KMS-11 (cell line): ENCODE results near the gene CAPN3.

Experiments used
- H2AFZ ChIP-seq: fragments of 200-600 bp; sonication (generic); 2 replicates; pipeline ENCODE4 v1.6.1; 2016; ENCODE audit warnings: antibody characterized with exemption, mixed run types, low read depth
- H3K27ac ChIP-seq: fragments of 200-600 bp; sonication (generic); 2 replicates; pipeline ENCODE4 v1.6.1; 2016; ENCODE audit warnings: mild to moderate bottlenecking, mixed run types
- H3K27me3 ChIP-seq: fragments of 200-600 bp; sonication (generic); 2 replicates; pipeline ENCODE4 v1.6.1; 2017; ENCODE audit warnings: mild to moderate bottlenecking, low read depth, mixed run types, moderate library complexity; ENCODE audit not compliant: insufficient read depth
- H3K36me3 ChIP-seq: fragments of 200-600 bp; sonication (generic); 2 replicates; pipeline ENCODE4 v1.6.1; 2017; ENCODE audit warnings: mild to moderate bottlenecking, mixed run types; ENCODE audit not compliant: insufficient read depth
- H3K4me1 ChIP-seq: fragments of 200-600 bp; sonication (generic); 2 replicates; pipeline ENCODE4 v1.6.1; 2016; ENCODE audit warnings: mild to moderate bottlenecking, low read depth, mixed run types; ENCODE audit not compliant: poor library complexity, severe bottlenecking
- H3K4me2 ChIP-seq: fragments of 200-600 bp; sonication (generic); 2 replicates; pipeline ENCODE4 v1.7.0; 2016; ENCODE audit warnings: mild to moderate bottlenecking, mixed run types
- H3K4me3 ChIP-seq: fragments of 200-600 bp; sonication (generic); IDR thresholded peaks from 2 replicates; pipeline ENCODE4 v1.6.1; 2017; ENCODE audit warnings: low read depth, low read length, mixed read lengths; ENCODE audit not compliant: insufficient read depth
- H3K79me2 ChIP-seq: fragments of 200-600 bp; sonication (generic); 2 replicates; pipeline ENCODE4 v1.6.1; 2016; ENCODE audit warnings: low read depth, mixed run types; ENCODE audit not compliant: insufficient read depth
- H3K9ac ChIP-seq: fragments of 200-600 bp; sonication (generic); 2 replicates; pipeline ENCODE4 v1.6.1; 2016; ENCODE audit warnings: mild to moderate bottlenecking, mixed run types
- H4K20me1 ChIP-seq: fragments of 200-600 bp; sonication (generic); 2 replicates; pipeline ENCODE4 v1.6.1; 2016; ENCODE audit warnings: mild to moderate bottlenecking, mixed run types; ENCODE audit not compliant: insufficient read depth
- TF ChIP-seq, protein P1 (sequence below): fragments of 200-600 bp; sonication (generic); conservative IDR thresholded peaks from 2 replicates; pipeline ENCODE4 v1.6.1; 2017; ENCODE audit warnings: low read depth, mild to moderate bottlenecking, antibody characterized with exemption, low read length, moderate library complexity, mixed read lengths

CAPN3 gene

DNA sequence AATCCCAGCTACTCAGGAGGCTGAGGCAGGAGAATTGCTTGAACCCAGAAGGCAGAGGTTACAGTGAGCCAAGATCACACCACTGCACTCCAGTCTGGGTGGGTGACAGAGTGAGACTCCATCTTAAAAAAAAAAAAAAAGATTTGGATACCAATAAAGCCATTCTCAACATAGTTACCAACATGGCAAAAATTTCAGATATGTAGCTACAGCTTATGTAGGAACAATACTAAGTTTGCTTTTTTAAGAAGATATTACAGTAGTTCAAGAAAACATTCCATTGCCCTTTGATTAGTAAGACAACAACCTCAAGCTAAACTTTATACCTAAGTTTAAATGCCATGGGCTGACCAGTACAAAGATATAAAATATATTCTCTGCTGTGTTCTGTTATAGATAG lies 97.2 kb downstream of the CAPN3 start:
- H3K27me3 ChIP-seq = no peaks in the 10 kb centered on the region
- no peaks in the 10 kb centered on the region for H4K20me1 ChIP-seq
- H3K9ac ChIP-seq = no peak overlapping the region
- H3K4me3 ChIP-seq = no peak overlapping the region
- no peak overlapping the region for H3K4me2 ChIP-seq
- H3K36me3 ChIP-seq = no peaks in the 10 kb centered on the region
- H3K27ac ChIP-seq = no peak overlapping the region
- TF ChIP-seq, protein P1, sequence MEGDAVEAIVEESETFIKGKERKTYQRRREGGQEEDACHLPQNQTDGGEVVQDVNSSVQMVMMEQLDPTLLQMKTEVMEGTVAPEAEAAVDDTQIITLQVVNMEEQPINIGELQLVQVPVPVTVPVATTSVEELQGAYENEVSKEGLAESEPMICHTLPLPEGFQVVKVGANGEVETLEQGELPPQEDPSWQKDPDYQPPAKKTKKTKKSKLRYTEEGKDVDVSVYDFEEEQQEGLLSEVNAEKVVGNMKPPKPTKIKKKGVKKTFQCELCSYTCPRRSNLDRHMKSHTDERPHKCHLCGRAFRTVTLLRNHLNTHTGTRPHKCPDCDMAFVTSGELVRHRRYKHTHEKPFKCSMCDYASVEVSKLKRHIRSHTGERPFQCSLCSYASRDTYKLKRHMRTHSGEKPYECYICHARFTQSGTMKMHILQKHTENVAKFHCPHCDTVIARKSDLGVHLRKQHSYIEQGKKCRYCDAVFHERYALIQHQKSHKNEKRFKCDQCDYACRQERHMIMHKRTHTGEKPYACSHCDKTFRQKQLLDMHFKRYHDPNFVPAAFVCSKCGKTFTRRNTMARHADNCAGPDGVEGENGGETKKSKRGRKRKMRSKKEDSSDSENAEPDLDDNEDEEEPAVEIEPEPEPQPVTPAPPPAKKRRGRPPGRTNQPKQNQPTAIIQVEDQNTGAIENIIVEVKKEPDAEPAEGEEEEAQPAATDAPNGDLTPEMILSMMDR = no peak
- no peak overlapping the region for H2AFZ ChIP-seq
- H3K4me1 ChIP-seq = peaks cover 10% of the 10 kb centered on the region
- H3K79me2 ChIP-seq = no peaks in the 10 kb centered on the region

DNA sequence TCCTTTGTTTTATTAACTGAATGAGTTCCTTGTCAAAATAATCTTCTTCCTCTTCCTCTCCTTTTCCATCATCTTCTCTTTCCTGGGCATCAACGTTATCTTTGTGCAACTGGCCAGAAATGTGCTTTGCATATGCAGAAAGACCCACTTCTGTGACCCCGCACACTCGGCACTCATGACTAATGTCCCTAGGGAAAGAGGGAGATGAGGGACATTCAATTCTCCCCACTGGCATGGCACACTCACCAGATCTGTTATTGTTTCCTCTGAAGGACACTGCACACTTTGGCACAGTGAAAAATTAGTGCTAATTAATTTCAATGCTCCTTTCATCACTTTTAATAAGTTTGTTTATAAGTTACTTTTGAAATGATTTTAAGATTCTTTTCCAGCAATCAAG lies 97.7 kb downstream of the CAPN3 start:
- Histone ChIP-seq H3K27ac (no peak overlapping the region), H3K36me3 (no peaks in the 10 kb centered on the region), H2AFZ (no peak overlapping the region), H3K4me3 (no peak overlapping the region), H3K27me3 (no peaks in the 10 kb centered on the region), H3K9ac (no peak overlapping the region), H3K4me2 (no peak overlapping the region), H4K20me1 (no peaks in the 10 kb centered on the region), H3K4me1 (peaks cover 10% of the 10 kb centered on the region), H3K79me2 (no peaks in the 10 kb centered on the region)
- TF ChIP-seq, protein P1 = no peak

DNA sequence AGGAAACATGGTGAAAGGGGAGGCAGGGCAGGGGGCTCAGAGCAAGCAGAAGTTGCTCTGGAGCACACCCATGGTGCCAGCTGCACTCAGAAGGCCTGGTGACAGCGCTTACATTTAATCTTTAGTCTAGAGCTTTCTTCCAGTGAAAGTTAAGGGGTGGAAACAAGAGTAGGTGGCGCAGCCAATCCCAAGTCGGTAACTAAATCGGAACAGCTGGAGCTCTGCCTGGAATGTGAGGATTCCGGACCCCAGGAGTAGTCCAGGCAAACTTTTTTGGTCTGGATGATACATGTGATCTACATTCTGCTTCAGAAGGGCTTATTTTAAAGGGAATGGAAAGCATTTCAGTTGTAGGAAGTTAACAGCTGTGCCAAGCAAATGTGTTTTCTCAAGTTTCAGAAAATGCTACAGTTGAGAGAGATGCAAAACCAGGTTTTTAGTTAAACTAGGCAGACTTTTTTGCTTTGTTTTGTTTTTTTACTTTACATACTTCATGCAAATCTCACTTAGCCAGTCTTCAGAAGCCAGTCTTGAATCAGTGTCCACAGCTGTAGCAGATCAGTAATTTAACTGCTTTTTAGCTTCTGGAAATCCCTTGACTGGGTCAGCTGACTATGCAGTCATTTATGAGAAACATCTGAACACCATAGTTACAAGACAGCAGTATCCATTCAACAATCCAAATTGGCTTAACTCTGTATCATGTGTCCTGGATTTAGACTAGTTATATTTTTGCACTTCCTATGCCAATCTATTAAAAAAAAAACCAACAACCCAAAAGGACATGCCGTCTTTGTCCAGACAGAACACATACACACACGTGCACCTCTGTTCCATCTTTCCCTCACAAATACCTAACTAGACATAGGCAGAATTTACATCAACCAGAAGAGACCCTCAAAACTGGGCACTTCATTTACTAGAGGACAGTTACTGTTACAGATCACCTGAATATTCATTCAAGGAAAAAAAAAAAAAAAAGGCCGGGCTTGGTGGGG lies 98.4 kb downstream of the CAPN3 start:
- H3K27me3 ChIP-seq = no peaks in the 10 kb centered on the region
- H4K20me1 ChIP-seq = no peaks in the 10 kb centered on the region
- no peak overlapping the region for H3K4me2 ChIP-seq
- no peak overlapping the region; the same call in 1 of the 2 replicates for H3K27ac ChIP-seq
- H2AFZ ChIP-seq = no peak overlapping the region
- TF ChIP-seq, protein P1 = no peak
- H3K36me3 ChIP-seq = no peaks in the 10 kb centered on the region
- no peaks in the 10 kb centered on the region for H3K79me2 ChIP-seq
- H3K4me1 ChIP-seq = peaks cover 10% of the 10 kb centered on the region
- H3K9ac ChIP-seq = no peak overlapping the region
- H3K4me3 ChIP-seq = no peak overlapping the region

DNA sequence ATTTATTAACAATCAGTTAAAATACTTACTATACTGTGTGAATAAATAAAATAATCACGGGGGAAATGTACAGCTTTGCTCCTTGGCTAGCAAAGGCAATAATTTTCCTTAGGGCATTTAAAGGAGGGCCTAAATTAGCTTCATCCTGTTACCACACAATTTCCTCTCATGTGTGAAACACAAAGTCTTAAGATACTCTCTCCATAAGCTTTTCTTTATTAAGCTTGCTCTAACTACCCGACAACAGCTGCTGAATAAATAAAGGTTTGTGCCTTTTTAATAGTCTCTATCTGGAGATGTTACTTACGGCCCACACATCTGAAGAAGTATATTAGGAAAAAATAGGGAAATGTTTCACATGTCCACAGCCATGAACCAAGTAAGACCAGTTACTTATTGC lies 102.0 kb downstream of the CAPN3 start:
- H3K9ac ChIP-seq = no peak overlapping the region
- H3K4me3 ChIP-seq = no peak overlapping the region
- no peaks in the 10 kb centered on the region for H3K79me2 ChIP-seq
- H2AFZ ChIP-seq = no peak overlapping the region
- H3K4me2 ChIP-seq = no peak overlapping the region
- H4K20me1 ChIP-seq = no peaks in the 10 kb centered on the region
- H3K36me3 ChIP-seq = no peaks in the 10 kb centered on the region
- TF ChIP-seq, protein P1 = no peak
- no peak overlapping the region for H3K27ac ChIP-seq
- peaks cover 10% of the 10 kb centered on the region for H3K4me1 ChIP-seq
- H3K27me3 ChIP-seq = no peaks in the 10 kb centered on the region
